Measurements from ENCODE around the gene PFN4.
A peak's percentile ranks its signal among the peaks of the same experiment; 100 is the strongest.
"Not testable (repeated sequence)": the region's sequence is repeated elsewhere in the genome, so short reads cannot be mapped to it uniquely, and the experiment has no call there.

The PFN4 gene

GRCh38 chr2:24152413-24153197, 29.5 kb upstream of the PFN4 start:
- no peaks in the 10 kb centered on the region for H3K27me3 ChIP-seq (ENCODE audit: control insufficient read depth, insufficient read depth, low read length)
- no peaks in the 10 kb centered on the region for H3K4me1 ChIP-seq (ENCODE audit: control insufficient read depth, insufficient read depth, low read length)
- H3K4me3 ChIP-seq (ENCODE audit: low read length) = no peak overlapping the region
- H3K36me3 ChIP-seq (ENCODE audit: control insufficient read depth, insufficient read depth, low read length) = no peaks in the 10 kb centered on the region
- no peak overlapping the region for H3K27ac ChIP-seq (ENCODE audit: low read length)
- no peak for DNase-seq (ENCODE audit: low read depth, low spot score)
- H3K9me3 ChIP-seq (ENCODE audit: control insufficient read depth, insufficient read depth, low read length) = no peaks in the 10 kb centered on the region
- no CpG with 5 or more reads among the region's 5 CpGs for WGBS (ENCODE audit: insufficient coverage, insufficient read length)

GRCh38 chr2:24147364-24147763, 24.2 kb upstream of the PFN4 start:
- Histone ChIP-seq H3K36me3 (ENCODE audit: control insufficient read depth, insufficient read depth, low read length) (no peaks in the 10 kb centered on the region; the same call in 1 of the 2 replicates), H3K27me3 (ENCODE audit: control insufficient read depth, insufficient read depth, low read length) (no peaks in the 10 kb centered on the region), H3K4me1 (ENCODE audit: control insufficient read depth, insufficient read depth, low read length) (no peaks in the 10 kb centered on the region), H3K27ac (ENCODE audit: low read length) (no peak overlapping the region), H3K4me3 (ENCODE audit: low read length) (no peak overlapping the region), H3K9me3 (ENCODE audit: control insufficient read depth, insufficient read depth, low read length) (no peaks in the 10 kb centered on the region)
- DNase-seq (ENCODE audit: low read depth, low spot score) = no peak

GRCh38 chr2:24140305-24140704, 17.2 kb upstream of the PFN4 start:
- WGBS (ENCODE audit: insufficient coverage, insufficient read length) = no CpG with 5 or more reads among the region's 5 CpGs

GRCh38 chr2:24132543-24132942, 9.4 kb upstream of the PFN4 start:
- no CpG with 5 or more reads among the region's 3 CpGs for whole genome bisulfite sequencing (ENCODE audit: insufficient coverage, insufficient read length)
- Histone ChIP-seq H3K9me3 (ENCODE audit: control insufficient read depth, insufficient read depth, low read length) (no peaks in the 10 kb centered on the region), H3K27ac (ENCODE audit: low read length) (no peak overlapping the region), H3K4me1 (ENCODE audit: control insufficient read depth, insufficient read depth, low read length) (no peaks in the 10 kb centered on the region), H3K4me3 (ENCODE audit: low read length) (no peak overlapping the region), H3K27me3 (ENCODE audit: control insufficient read depth, insufficient read depth, low read length) (no peaks in the 10 kb centered on the region), H3K36me3 (ENCODE audit: control insufficient read depth, insufficient read depth, low read length) (no peaks in the 10 kb centered on the region)
- DNase-seq (ENCODE audit: low read depth, low spot score) = no peak

More at GRCh38 chr2:24140305-24140704, 17.2 kb upstream of the PFN4 start:
- not testable (repeated sequence) for H3K4me3 ChIP-seq (ENCODE audit: low read length); H3K9me3 ChIP-seq (ENCODE audit: control insufficient read depth, insufficient read depth, low read length); DNase-seq (ENCODE audit: low read depth, low spot score); H3K27me3 ChIP-seq (ENCODE audit: control insufficient read depth, insufficient read depth, low read length); H3K36me3 ChIP-seq (ENCODE audit: control insufficient read depth, insufficient read depth, low read length); H3K27ac ChIP-seq (ENCODE audit: low read length); H3K4me1 ChIP-seq (ENCODE audit: control insufficient read depth, insufficient read depth, low read length)

DNA sequence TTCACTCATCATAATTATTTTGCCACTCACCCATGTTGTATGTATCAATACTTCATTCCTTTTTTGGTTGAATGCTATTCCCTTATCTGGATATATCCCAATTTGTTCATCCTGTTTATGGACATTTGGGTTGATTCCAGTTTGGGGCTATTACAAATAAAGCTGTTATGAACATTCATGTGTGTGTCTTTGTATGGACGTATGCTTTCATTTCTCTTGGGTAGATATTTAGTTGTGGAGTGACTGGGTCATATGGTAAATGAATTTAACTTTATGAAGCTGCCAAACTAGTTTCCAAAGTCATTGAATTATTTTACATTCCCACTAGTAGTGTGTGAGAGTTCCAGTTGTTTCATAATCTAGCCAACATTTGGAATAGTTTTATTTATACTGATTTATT, 2.8 kb upstream of the PFN4 start:
- Histone ChIP-seq H3K4me3 (ENCODE audit: low read length) (no peak overlapping the region), H3K9me3 (ENCODE audit: control insufficient read depth, insufficient read depth, low read length) (no peaks in the 10 kb centered on the region), H3K27me3 (ENCODE audit: control insufficient read depth, insufficient read depth, low read length) (no peaks in the 10 kb centered on the region), H3K4me1 (ENCODE audit: control insufficient read depth, insufficient read depth, low read length) (no peaks in the 10 kb centered on the region), H3K27ac (ENCODE audit: low read length) (no peak overlapping the region), H3K36me3 (ENCODE audit: control insufficient read depth, insufficient read depth, low read length) (no peaks in the 10 kb centered on the region)
- no peak for DNase-seq (ENCODE audit: low read depth, low spot score)
- WGBS (ENCODE audit: insufficient coverage, insufficient read length) = no CpG with 5 or more reads among the region's 1 CpG

- WGBS (ENCODE audit: insufficient coverage, insufficient read length) = no CpG with 5 or more reads among the region's 9 CpGs
- H3K36me3 ChIP-seq (ENCODE audit: control insufficient read depth, insufficient read depth, low read length) = no peaks in the 10 kb centered on the region
- no peaks in the 10 kb centered on the region for H3K9me3 ChIP-seq (ENCODE audit: control insufficient read depth, insufficient read depth, low read length)
- H3K27me3 ChIP-seq (ENCODE audit: control insufficient read depth, insufficient read depth, low read length) = no peaks in the 10 kb centered on the region
- DNase-seq (ENCODE audit: low read depth, low spot score) = no peak
- no peak overlapping the region for H3K27ac ChIP-seq (ENCODE audit: low read length)
- H3K4me1 ChIP-seq (ENCODE audit: control insufficient read depth, insufficient read depth, low read length) = no peaks in the 10 kb centered on the region
- H3K4me3 ChIP-seq (ENCODE audit: low read length) = peak overlapping the region; percentile 73; the same call in 1 of the 2 replicates
Observed at GRCh38 chr2:24123922-24124580, 917 bp upstream of the PFN4 start.

DNA sequence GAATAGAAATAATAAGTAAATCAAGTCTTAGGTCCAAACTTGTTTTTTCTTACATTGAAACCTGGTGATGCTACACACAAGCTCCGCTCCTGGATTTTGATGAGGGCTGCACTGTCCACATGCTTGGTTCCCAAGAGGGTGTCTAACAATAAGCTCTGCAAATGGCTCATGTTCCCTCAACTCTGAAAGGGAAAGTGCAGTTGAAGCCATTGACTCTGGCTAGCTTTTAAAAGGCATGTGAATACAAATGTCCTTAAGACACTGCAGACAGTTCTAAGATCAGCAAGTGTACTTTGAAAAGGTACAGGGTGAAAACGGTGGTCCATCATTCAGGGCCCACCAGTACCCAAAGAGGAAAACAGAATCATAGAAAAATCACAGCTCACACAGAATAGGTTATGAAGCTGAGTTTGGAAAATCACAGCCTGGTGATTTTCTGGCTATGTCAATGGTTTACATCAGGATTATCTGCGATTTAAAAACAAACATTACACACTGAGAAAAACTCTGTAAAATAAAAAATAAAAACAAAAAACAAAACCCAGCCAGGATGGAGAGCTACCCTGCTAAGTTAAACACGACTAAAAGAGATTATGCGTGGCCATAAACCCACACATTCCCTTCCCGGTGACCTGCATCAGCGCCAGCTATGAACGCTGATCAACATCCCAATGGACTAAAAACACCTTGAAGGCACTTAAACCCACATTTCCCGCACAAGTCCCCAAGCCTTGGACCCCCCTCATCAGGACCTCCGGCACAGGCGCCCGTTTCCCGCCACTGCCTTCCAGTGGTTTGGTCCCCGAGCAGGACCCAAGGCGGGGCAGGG, 554 bp downstream of the PFN4 start:
- no peak overlapping the region for H3K27ac ChIP-seq (ENCODE audit: low read length)
- H3K4me3 ChIP-seq (ENCODE audit: low read length) = peak overlapping the region; percentile 73; the same call in 1 of the 2 replicates
- H3K4me1 ChIP-seq (ENCODE audit: control insufficient read depth, insufficient read depth, low read length) = no peaks in the 10 kb centered on the region
- no peaks in the 10 kb centered on the region for H3K36me3 ChIP-seq (ENCODE audit: control insufficient read depth, insufficient read depth, low read length)
- WGBS (ENCODE audit: insufficient coverage, insufficient read length) = no CpG with 5 or more reads among the region's 15 CpGs
- no peaks in the 10 kb centered on the region for H3K27me3 ChIP-seq (ENCODE audit: control insufficient read depth, insufficient read depth, low read length)
- H3K9me3 ChIP-seq (ENCODE audit: control insufficient read depth, insufficient read depth, low read length) = no peaks in the 10 kb centered on the region
- DNase-seq (ENCODE audit: low read depth, low spot score) = no peak

- Histone ChIP-seq H3K36me3 (ENCODE audit: control insufficient read depth, insufficient read depth, low read length) (no peaks in the 10 kb centered on the region), H3K4me1 (ENCODE audit: control insufficient read depth, insufficient read depth, low read length) (no peaks in the 10 kb centered on the region), H3K27me3 (ENCODE audit: control insufficient read depth, insufficient read depth, low read length) (no peaks in the 10 kb centered on the region), H3K27ac (ENCODE audit: low read length) (no peak overlapping the region), H3K9me3 (ENCODE audit: control insufficient read depth, insufficient read depth, low read length) (no peaks in the 10 kb centered on the region), H3K4me3 (ENCODE audit: low read length) (no peak overlapping the region)
- DNase-seq (ENCODE audit: low read depth, low spot score) = no peak
- WGBS (ENCODE audit: insufficient coverage, insufficient read length) = no CpG with 5 or more reads among the region's 4 CpGs
Observed at GRCh38 chr2:24121469-24121868, 1.7 kb downstream of the PFN4 start.

- Histone ChIP-seq H3K36me3 (ENCODE audit: control insufficient read depth, insufficient read depth, low read length) (no peaks in the 10 kb centered on the region), H3K27ac (ENCODE audit: low read length) (no peak overlapping the region), H3K27me3 (ENCODE audit: control insufficient read depth, insufficient read depth, low read length) (no peaks in the 10 kb centered on the region), H3K9me3 (ENCODE audit: control insufficient read depth, insufficient read depth, low read length) (no peaks in the 10 kb centered on the region), H3K4me1 (ENCODE audit: control insufficient read depth, insufficient read depth, low read length) (no peaks in the 10 kb centered on the region), H3K4me3 (ENCODE audit: low read length) (no peak overlapping the region)
- no peak for DNase-seq (ENCODE audit: low read depth, low spot score)
- WGBS (ENCODE audit: insufficient coverage, insufficient read length) = no CpG with 5 or more reads among the region's 5 CpGs
Observed at GRCh38 chr2:24121066-24121465, 2.1 kb downstream of the PFN4 start.

GRCh38 chr2:24117902-24118301, 5.2 kb downstream of the PFN4 start:
- no peak overlapping the region for H3K4me3 ChIP-seq (ENCODE audit: low read length)
- no CpG with 5 or more reads among the region's 1 CpG for WGBS (ENCODE audit: insufficient coverage, insufficient read length)
- H3K9me3 ChIP-seq (ENCODE audit: control insufficient read depth, insufficient read depth, low read length) = no peaks in the 10 kb centered on the region
- no peak for DNase-seq (ENCODE audit: low read depth, low spot score)
- no peaks in the 10 kb centered on the region for H3K36me3 ChIP-seq (ENCODE audit: control insufficient read depth, insufficient read depth, low read length)
- H3K4me1 ChIP-seq (ENCODE audit: control insufficient read depth, insufficient read depth, low read length) = no peaks in the 10 kb centered on the region
- no peaks in the 10 kb centered on the region for H3K27me3 ChIP-seq (ENCODE audit: control insufficient read depth, insufficient read depth, low read length)
- H3K27ac ChIP-seq (ENCODE audit: low read length) = no peak overlapping the region
